ENCODE data around the gene GRID1.

GRID1 gene

GRCh38 chr10:85924382-85925102, 442.1 kb downstream of the GRID1 start:
- no peak for DNase-seq (ENCODE audit: low read depth)
- H3K4me3 ChIP-seq (ENCODE audit: low read depth, low read length), result no peak overlapping the region

DNA sequence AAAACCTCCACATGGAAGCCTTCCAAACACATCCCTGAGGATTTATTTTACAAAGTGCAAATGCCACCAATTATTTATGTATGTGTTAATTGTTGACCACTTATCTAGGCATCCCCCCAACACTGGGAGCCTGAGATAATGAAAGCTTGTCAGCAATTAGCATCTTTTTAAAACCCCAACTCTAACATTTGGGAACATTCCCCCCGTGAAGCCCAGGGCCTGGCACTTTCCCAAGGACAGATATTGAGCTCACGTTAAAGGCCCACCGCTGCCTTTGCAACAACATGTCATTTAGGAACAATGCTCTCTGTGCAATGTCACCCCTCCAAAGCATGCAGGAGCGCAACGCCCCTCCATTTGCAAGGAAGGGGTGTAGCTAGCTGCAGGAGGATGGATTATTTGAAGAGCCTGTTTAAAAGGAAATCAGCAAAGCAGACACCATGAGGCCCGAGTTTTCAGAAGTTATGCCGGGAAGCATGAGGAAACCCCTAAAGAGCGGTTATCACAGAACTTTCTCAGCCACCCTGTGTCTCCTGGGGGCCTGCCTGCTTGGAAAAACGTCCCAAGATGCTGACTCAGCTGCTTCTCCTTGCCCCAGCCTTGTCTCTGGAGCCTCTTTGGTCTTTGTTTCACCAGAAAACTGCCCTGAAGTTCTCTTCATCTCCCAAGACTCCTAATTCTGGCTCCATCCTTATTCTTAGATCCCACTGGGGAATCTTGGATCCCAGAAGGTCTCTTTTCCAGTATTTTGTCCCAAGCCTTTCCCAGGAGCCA, 444.1 kb downstream of the GRID1 start:
- DNase-seq (ENCODE audit: low read depth), result no peak
- no peak overlapping the region for H3K4me3 ChIP-seq (ENCODE audit: low read depth, low read length)

GRCh38 chr10:85921789-85922188, 444.8 kb downstream of the GRID1 start:
- no peak for DNase-seq (ENCODE audit: low read depth)
- H3K4me3 ChIP-seq (ENCODE audit: low read depth, low read length), result no peak overlapping the region

GRCh38 chr10:85920311-85920710, 446.3 kb downstream of the GRID1 start:
- no peak for DNase-seq (ENCODE audit: low read depth)
- H3K4me3 ChIP-seq (ENCODE audit: low read depth, low read length), result no peak overlapping the region

DNA sequence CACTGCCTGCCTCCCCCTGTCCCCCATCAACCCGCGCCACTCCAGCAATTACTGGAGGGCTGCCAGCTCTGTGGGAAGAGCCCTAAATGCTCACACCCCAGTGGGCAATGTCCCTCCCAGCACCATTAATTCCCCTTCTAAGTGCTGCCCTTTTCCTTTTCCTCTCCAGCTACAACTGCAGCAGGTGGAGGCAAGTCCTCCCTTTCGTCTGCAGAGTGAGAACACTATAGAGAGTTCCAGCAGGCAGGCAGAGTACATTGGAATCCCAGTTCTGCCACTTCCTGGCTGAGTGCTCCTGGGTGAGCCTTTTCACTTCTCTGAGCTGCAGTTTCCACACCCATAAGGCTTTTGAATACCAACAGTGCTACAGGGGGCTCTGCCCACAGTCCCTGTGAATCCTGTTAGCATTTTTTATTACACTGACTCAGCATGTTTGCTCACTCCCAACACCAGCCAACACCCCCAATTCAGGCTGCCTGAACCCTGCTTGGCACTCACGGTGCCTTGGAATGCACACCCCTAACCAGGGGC, 447.0 kb downstream of the GRID1 start:
- no peak for DNase-seq (ENCODE audit: low read depth)
- no peak overlapping the region for H3K4me3 ChIP-seq (ENCODE audit: low read depth, low read length)

DNA sequence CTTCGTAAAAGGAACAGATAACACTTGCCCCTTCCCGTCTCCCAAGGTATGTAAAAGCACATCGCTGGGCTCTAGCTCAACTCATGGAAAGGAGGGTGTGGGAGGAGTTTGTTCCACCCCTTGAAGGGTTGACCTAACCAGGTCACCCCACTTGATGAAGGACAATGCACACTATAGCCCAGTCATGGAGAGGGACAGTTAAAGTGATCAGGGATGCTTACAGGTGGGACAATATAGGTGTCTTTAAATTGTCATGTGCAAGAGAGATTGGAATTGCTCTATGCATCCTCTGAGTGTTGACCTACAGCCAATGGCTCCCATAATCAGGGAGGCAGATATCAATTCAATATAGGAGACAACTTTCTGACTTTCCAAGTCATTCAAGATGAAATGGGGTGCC, 448.2 kb downstream of the GRID1 start:
- no peak for DNase-seq (ENCODE audit: low read depth)

GRCh38 chr10:85917601-85918000, 449.0 kb downstream of the GRID1 start:
- DNase-seq (ENCODE audit: low read depth), result no peak
- no peak overlapping the region for H3K4me3 ChIP-seq (ENCODE audit: low read depth, low read length)

More for the DNA sequence above, 448.2 kb downstream of the GRID1 start:
- H3K4me3 ChIP-seq (ENCODE audit: low read depth, low read length), result no peak overlapping the region

- no peak overlapping the region for H3K4me3 ChIP-seq (ENCODE audit: low read depth, low read length)
- no peak for DNase-seq (ENCODE audit: low read depth)
Observed at GRCh38 chr10:85916994-85917573, 449.5 kb downstream of the GRID1 start.

DNA sequence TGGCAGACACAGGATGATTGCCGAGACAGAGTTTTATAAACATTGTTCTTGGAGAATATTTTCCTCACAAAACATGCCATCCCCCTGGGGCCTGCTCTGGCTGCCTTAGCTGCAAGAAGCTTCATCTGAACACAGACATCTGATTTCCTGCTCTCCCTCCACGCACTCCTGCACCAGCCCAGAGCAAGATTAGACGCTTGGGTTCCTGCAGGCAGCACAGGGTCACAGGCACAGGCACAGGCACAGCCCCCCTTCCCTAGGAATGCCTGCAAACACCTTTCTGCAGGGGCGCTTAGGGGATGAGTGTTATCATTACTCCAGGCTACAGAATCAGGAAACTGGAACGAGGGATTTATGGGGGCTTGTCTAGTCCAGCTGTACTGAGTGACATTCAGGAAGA, 450.3 kb downstream of the GRID1 start:
- DNase-seq (ENCODE audit: low read depth), result no peak

DNA sequence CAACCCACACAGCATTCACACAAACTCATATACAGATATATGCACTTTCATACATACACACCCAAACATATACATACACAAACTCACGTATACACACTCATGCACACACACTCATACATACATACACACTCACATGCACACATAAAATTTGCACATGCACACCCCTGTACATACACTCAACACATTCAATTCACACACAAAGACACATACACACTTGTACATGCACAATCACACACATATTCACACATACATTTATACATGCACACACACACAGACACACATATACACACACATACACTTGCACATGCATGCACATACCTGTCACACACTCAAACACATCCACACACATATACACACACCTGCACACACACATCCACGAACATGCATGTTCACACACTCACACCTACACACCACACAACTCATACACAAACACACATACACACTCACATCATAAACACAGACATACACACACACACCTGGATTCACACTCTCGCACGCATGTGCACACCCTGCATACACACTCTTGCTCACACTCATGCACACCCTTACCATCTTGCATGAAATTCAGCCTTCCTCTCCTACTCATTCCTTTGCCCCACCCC, 451.2 kb downstream of the GRID1 start:
- no peak for DNase-seq (ENCODE audit: low read depth)
- no peak overlapping the region for H3K4me3 ChIP-seq (ENCODE audit: low read depth, low read length)

More for the DNA sequence above, 450.3 kb downstream of the GRID1 start:
- H3K4me3 ChIP-seq (ENCODE audit: low read depth, low read length), result no peak overlapping the region

- no peak overlapping the region for H3K4me3 ChIP-seq (ENCODE audit: low read depth, low read length)
- DNase-seq (ENCODE audit: low read depth), result no peak
Observed at GRCh38 chr10:85914720-85915119, 451.9 kb downstream of the GRID1 start.

- DNase-seq (ENCODE audit: low read depth), result no peak
- H3K4me3 ChIP-seq (ENCODE audit: low read depth, low read length), result no peak overlapping the region
Observed at GRCh38 chr10:85908462-85908861, 458.1 kb downstream of the GRID1 start.

DNA sequence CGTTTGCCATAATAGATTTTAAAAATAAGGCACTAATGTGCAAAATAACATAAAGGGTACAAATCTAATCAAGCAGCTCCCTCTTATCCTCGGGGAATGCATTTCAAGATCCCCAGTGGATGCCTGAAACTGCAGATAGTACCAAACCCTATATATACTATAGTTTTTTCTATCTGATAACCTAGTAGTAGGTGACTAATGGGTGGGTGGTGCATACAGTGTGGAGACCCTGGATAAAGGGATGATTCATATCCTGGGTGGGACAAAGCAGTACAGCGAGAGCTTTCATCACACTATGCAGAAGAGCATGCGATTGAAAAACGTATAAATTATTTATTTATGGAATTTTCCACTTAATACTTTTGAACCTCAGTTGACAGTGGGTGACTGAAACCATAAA, 464.5 kb downstream of the GRID1 start:
- DNase-seq (ENCODE audit: low read depth), result no peak

GRCh38 chr10:85901599-85901998, 465.0 kb downstream of the GRID1 start:
- DNase-seq (ENCODE audit: low read depth), result no peak
- H3K4me3 ChIP-seq (ENCODE audit: low read depth, low read length), result no peak overlapping the region

More for the DNA sequence above, 464.5 kb downstream of the GRID1 start:
- H3K4me3 ChIP-seq (ENCODE audit: low read depth, low read length), result no peak overlapping the region

DNA sequence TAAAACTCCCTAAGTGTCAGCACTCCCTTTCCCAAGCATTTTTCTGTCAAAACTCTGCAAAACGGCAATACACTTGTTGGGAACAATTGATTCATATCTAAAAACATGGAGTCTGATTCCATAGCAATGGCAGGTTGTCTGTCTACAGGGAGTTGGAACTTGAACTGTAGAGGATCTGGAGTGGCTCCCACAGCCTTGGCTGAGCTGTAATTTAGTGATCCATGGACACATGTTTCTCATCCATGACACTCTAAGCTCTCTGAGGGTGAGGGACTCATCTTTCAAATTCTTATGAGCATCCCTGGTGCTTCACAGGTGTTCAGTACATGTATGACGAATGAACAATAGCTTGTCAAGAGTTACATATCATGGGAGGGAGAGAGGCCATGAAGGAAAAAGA, 466.1 kb downstream of the GRID1 start:
- no peak for DNase-seq (ENCODE audit: low read depth)
- no peak overlapping the region for H3K4me3 ChIP-seq (ENCODE audit: low read depth, low read length)

- DNase-seq (ENCODE audit: low read depth), result no peak
Observed at GRCh38 chr10:85900061-85900460, 466.5 kb downstream of the GRID1 start.

GRCh38 chr10:85891472-85891871, 475.1 kb downstream of the GRID1 start:
- no peak overlapping the region for H3K4me3 ChIP-seq (ENCODE audit: low read depth, low read length)
- no peak for DNase-seq (ENCODE audit: low read depth)

More at GRCh38 chr10:85900061-85900460, 466.5 kb downstream of the GRID1 start:
- no peak overlapping the region for H3K4me3 ChIP-seq (ENCODE audit: low read depth, low read length)

DNA sequence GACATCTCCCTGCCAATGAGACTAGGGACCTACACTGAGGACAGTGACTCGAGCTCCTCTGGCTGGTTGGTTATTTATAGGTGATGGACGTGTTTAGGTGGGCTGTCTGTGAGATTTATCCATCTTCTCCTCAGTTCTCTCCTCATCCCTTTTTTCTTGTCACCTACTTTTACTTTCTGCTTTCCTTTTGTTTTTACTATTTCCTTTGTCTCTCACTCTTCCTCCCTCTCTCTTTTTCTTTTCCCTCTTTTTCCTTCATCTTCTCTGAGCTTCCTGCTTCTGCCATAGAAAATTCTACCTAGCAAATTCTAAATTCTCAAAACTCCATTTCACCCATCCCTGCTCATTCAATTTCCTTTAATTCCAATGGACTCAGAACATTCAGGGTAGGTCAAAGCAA, 478.0 kb downstream of the GRID1 start:
- DNase-seq (ENCODE audit: low read depth), result no peak
- no peak overlapping the region for H3K4me3 ChIP-seq (ENCODE audit: low read depth, low read length)

DNA sequence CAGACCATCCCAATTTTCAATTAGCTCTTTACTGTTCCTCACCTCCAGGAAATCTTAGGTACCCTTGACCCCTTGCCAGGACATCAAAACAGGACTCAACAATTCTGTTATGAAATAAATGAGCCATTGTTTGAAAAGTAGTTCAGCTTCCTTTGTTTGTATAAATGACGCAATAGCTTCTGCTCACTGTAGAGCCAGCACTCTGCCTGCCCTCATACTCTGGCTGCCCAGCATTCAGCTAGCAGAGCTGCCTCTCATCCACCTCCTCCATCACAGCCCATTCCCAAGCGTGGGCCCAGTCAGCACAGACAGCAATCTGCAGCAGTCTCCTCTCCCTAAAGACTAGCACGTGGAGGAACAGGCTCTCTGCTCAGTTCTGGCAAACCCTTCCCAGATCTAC, 478.6 kb downstream of the GRID1 start:
- no peak for DNase-seq (ENCODE audit: low read depth)
- H3K4me3 ChIP-seq (ENCODE audit: low read depth, low read length), result no peak overlapping the region

DNA sequence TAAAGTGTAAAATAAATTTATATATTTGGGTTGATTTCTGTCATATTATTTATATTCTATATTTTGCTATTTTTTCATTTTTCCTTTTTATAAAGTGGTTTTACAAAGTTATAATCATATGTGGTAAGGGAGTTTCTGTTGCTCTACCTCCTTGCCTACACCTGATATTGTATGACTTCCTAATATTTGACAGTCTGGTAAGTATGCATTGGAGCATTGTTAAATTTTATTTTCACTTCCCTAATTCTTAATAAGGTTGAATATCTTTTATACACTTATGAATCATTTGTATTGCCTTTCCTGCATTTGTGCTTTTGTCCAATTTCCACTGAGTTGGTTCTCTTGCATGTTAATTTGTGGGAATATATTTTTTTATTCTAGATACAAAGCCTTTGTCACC, 492.4 kb downstream of the GRID1 start:
- H3K4me3 ChIP-seq (ENCODE audit: low read depth, low read length), result no peak overlapping the region
- no peak for DNase-seq (ENCODE audit: low read depth)

Data from skeletal muscle cell (primary cell).